Measurements from ENCODE around the gene ARHGAP4. TPM values are rescaled to one million over a fixed set of nuclear protein-coding genes. Genes with fewer than 3 reads are reported as not detected.

The ARHGAP4 gene
- total and polyA plus RNA-seq, 10 of the 15 experiments (the other 5 are each of a cell fraction or from before 2014, with no cell fraction given): 0.71 to 120 (median 44.3) TPM

DNA sequence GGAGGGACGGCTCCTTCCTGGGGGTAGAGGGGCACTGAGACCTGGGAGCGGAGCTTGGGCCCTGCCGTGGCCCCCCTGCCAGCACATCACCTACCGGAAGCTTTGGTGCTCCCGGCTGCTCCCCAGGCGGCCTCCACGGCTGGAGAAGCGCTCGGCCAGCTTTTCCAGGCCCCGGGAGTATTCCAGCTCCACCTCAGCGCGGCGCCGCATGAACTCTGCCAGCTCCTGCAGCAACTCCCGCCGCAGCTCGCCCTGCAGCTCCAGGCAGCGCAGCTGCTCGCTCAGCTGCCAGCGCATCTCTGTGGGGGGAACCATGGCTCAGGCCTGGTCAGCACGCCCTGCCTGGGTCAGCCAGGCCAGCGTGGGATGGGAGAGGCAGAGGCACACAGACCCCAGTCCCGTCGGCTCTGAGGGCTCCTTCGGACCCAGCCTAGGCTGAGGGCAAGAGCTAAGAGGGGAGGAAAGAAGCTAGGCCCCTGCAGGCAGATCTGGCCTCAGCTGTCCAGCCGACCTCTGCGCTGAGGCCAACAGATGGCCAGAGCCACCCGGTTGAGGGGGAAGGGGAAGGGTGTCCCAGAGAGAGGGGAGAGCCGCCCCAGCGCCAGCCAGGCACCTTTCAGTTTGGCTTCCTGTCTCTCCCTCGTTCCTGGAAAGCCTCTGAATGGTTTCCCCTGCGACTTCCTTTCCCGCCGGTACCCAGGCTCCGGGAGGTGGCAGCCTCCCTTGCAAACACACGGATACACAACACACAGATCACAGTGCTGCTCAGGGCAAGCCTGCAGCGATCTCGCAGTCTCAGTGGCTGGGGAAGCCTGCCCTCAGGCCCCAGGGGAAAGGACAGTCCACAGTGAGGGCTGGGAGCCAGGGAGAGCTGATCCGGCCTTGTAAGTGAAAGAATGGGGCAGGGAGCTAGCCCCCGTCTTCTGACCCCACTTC is 4.3 kb downstream of the ARHGAP4 start (continued):
- TF ChIP-seq BCL3 (IDR thresholded peaks at IDR 0.05; ENCODE audit: borderline replicate concordance, insufficient read depth, low read depth, low read length, poor library complexity, severe bottlenecking): no peak
- TF ChIP-seq ZBTB11 (CRISPR knock-in tag; IDR thresholded peaks at IDR 0.05): no peak
- no peak for TF ChIP-seq RBBP5 (conservative IDR thresholded peaks at IDR 0.05)

DNA sequence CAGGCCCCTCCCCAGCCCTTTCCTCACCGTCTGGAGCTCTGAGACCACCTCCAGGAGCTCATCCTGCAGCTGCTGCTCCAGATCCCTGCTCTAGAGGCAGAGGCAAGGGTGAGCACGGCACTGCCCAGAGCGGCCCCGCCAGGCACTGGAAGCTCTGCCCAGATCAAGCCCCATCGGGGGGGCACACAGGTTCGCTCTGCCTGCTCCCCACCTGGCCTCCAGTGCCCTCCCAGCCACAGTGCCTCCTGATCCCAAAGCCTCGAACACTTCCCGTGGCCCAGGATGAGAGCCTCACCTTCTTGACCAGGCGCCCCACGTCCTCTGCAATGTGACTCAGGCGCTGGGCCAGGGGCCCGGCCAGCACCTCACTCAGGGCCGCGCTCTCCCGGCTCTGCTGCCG is 5.0 kb downstream of the ARHGAP4 start:
- no TSS peak for BruUV-seq (replicated peaks)
- Histone ChIP-seq H3K27ac (ENCODE audit: control insufficient read depth, insufficient read depth) (no peak overlapping the region), H3K4me2 (ENCODE audit: control insufficient read depth, insufficient read depth) (no peak overlapping the region), H4K20me1 (ENCODE audit: control insufficient read depth, insufficient read depth) (no peaks in the 10 kb centered on the region), H3K4me3 (no peak overlapping the region), H3K4me1 (ENCODE audit: control insufficient read depth, insufficient read depth, low read length) (peaks cover 9% of the 10 kb centered on the region; the same call in 1 of the 2 replicates), H3K9ac (ENCODE audit: control insufficient read depth, insufficient read depth, low read length) (no peak overlapping the region), H3K9me3 (replicated peaks; ENCODE audit: control insufficient read depth, insufficient read depth, low read length) (no peaks in the 10 kb centered on the region), H2AFZ (ENCODE audit: control insufficient read depth, low read depth, low read length) (no peak overlapping the region), H3K79me2 (ENCODE audit: control insufficient read depth, insufficient read depth, low read length) (peaks cover 32% of the 10 kb centered on the region), H3K27me3 (replicated peaks in 1 of 2; ENCODE audit: control insufficient read depth in 2 of 2, insufficient read depth in 2 of 2, low read length in 1 of 2) (0 out of 4 replicates have a peak, but pooled peaks cover 0 to 1% of the 10 kb centered on the region in 2 experiments), H3K36me3 (ENCODE audit: control insufficient read depth in 2 of 2, insufficient read depth in 2 of 2, low read length in 1 of 2) (peaks cover 0 to 3% of the 10 kb centered on the region in 2 experiments; a peak in 1 of 4 replicates)
- ChIA-PET POLR2A (no interaction called here), RAD21 (ENCODE audit: unreplicated experiment) (no interaction called here), SMC1A (ENCODE audit: uncharacterized antibody, unreplicated experiment) (no interaction called here), CTCF (interaction anchor here (1.8 kb wide), 1 partner anchor 26 kb away, joined by 3 read pairs; no protein-coding TSS in a partner anchor)
- DNase-seq (ENCODE audit: low read depth, low spot score) (no peak), ATAC-seq (no peak), FAIRE-seq (no peak)
- in situ Hi-C loops (cut with MboI): loop anchor here (10.0 kb wide), 1 partner anchor 64 kb away; no protein-coding TSS in a partner anchor
- intact Hi-C loops (cut with micrococcal nuclease; ENCODE audit: unreplicated experiment): no loop called here
- WGBS (ENCODE audit: insufficient coverage, insufficient replicate concordance, low lambda C conversion rate, missing lambda C conversion rate): 82% methylated on average over 12 of the region's 16 CpGs
- TF ChIP-seq, protein P1, sequence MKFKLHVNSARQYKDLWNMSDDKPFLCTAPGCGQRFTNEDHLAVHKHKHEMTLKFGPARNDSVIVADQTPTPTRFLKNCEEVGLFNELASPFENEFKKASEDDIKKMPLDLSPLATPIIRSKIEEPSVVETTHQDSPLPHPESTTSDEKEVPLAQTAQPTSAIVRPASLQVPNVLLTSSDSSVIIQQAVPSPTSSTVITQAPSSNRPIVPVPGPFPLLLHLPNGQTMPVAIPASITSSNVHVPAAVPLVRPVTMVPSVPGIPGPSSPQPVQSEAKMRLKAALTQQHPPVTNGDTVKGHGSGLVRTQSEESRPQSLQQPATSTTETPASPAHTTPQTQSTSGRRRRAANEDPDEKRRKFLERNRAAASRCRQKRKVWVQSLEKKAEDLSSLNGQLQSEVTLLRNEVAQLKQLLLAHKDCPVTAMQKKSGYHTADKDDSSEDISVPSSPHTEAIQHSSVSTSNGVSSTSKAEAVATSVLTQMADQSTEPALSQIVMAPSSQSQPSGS (IDR thresholded peaks at IDR 0.05; ENCODE audit: low read length): no peak
- TF ChIP-seq RBBP5 (conservative IDR thresholded peaks at IDR 0.05) (no peak), POLR2AphosphoS2 (IDR thresholded peaks at IDR 0.05; ENCODE audit: low read depth, low read length) (no peak), BHLHE40 (IDR thresholded peaks at IDR 0.05; ENCODE audit: borderline replicate concordance in 1 of 2, low read depth in 2 of 2, low read length in 1 of 2) (no peak), NBN (IDR thresholded peaks at IDR 0.05) (no peak), DPF2 (IDR thresholded peaks at IDR 0.05) (no peak)
- TF ChIP-seq, protein P2, sequence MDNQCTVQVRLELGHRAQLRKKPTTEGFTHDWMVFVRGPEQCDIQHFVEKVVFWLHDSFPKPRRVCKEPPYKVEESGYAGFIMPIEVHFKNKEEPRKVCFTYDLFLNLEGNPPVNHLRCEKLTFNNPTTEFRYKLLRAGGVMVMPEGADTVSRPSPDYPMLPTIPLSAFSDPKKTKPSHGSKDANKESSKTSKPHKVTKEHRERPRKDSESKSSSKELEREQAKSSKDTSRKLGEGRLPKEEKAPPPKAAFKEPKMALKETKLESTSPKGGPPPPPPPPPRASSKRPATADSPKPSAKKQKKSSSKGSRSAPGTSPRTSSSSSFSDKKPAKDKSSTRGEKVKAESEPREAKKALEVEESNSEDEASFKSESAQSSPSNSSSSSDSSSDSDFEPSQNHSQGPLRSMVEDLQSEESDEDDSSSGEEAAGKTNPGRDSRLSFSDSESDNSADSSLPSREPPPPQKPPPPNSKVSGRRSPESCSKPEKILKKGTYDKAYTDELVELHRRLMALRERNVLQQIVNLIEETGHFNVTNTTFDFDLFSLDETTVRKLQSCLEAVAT (IDR thresholded peaks at IDR 0.05): no peak
- TF ChIP-seq, protein P3, sequence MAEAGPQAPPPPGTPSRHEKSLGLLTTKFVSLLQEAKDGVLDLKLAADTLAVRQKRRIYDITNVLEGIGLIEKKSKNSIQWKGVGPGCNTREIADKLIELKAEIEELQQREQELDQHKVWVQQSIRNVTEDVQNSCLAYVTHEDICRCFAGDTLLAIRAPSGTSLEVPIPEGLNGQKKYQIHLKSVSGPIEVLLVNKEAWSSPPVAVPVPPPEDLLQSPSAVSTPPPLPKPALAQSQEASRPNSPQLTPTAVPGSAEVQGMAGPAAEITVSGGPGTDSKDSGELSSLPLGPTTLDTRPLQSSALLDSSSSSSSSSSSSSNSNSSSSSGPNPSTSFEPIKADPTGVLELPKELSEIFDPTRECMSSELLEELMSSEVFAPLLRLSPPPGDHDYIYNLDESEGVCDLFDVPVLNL (IDR thresholded peaks at IDR 0.05; ENCODE audit: low read depth, low read length): no peak

All from GM12878 (cell line).